Activated CD8-positive, alpha-beta T cell treated with anti-CD3 and anti-CD28 coated beads, Interleukin-2, amount 10 ng/mL, durations not matched to agents 7 days and 5 days (primary cell): ENCODE data around the gene FZD10. TPM values are rescaled to one million over a fixed set of nuclear protein-coding genes. Genes with fewer than 3 reads are reported as not detected.

ENCODE experiments used
- ATAC-seq: fragments of 150-1000 bp; cut with Tn5 transposase; one replicate; pipeline ENCODE4 v1.10.0; 2021; ENCODE audit warnings: moderate library complexity
- CTCF ChIA-PET: fragments of 350-600 bp; sonication (Branson Sonifier 250); formaldehyde crosslinking; loops from one replicate; lab custom pipeline; 2021; ENCODE audit warnings: antibody characterized with exemption; lab: Charles Lee
- POLR2A ChIA-PET: fragments of 350-600 bp; sonication (Branson Sonifier 250); formaldehyde crosslinking; loops from one replicate; lab custom pipeline; 2021; ENCODE audit warnings: antibody characterized with exemption; lab: Charles Lee
- DNase-seq: peaks from one replicate; pipeline ENCODE4 v3.0.0-alpha.2; 2020
- H3K27ac Mint-ChIP-seq: one replicate; pipeline ENCODE4 v1.8.0; 2021; ENCODE audit warnings: mild to moderate bottlenecking, mixed read lengths
- H3K27me3 Mint-ChIP-seq: one replicate; pipeline ENCODE4 v1.8.0; 2021; ENCODE audit warnings: low read depth, mixed read lengths
- H3K36me3 Mint-ChIP-seq: one replicate; pipeline ENCODE4 v1.8.0; 2021; ENCODE audit warnings: low read depth, mixed read lengths
- H3K4me1 Mint-ChIP-seq: one replicate; pipeline ENCODE4 v1.8.0; 2021; ENCODE audit warnings: low read depth, mixed read lengths
- H3K4me3 Mint-ChIP-seq: one replicate; pipeline ENCODE4 v1.8.0; 2021; ENCODE audit warnings: mild to moderate bottlenecking, mixed read lengths
- H3K9me3 Mint-ChIP-seq: one replicate; pipeline ENCODE4 v1.8.0; 2022; ENCODE audit warnings: mixed read lengths; ENCODE audit not compliant: insufficient read depth
- total RNA-seq, 2 experiments: library from RNA; stranded (reverse); gene quantifications; one replicate each; pipeline ENCODE4 v1.2.3, GENCODE V29; 2021

The FZD10 gene
- total RNA-seq, 2 experiments from 2014 or later, result not detected

DNA sequence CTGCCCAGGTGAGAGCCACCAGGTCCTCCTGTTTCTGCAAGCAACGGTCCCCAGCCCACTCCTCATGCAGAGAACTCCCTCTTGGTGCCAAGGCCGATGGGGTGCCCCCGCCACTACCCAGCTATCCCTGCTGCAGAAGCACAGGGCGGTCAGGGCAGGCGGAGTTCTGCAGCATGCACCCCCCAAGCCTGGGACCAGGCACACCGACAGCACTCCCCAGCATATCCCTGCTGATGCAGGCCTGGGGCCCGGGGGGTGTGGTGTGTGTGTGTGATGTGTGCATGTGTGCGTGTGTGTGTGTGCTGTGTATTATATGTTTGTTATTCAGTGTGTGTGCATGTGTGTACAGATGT is 27.7 kb upstream of the FZD10 start:
- ChIA-PET CTCF (no interaction called here), POLR2A (no interaction called here)
- Mint-ChIP-seq H3K4me3 (no peak overlapping the region), H3K9me3 (no peaks in the 10 kb centered on the region), H3K36me3 (no peaks in the 10 kb centered on the region), H3K27ac (no peak overlapping the region), H3K4me1 (no peaks in the 10 kb centered on the region), H3K27me3 (no peaks in the 10 kb centered on the region)
- no peak for ATAC-seq
- DNase-seq, result no peak

DNA sequence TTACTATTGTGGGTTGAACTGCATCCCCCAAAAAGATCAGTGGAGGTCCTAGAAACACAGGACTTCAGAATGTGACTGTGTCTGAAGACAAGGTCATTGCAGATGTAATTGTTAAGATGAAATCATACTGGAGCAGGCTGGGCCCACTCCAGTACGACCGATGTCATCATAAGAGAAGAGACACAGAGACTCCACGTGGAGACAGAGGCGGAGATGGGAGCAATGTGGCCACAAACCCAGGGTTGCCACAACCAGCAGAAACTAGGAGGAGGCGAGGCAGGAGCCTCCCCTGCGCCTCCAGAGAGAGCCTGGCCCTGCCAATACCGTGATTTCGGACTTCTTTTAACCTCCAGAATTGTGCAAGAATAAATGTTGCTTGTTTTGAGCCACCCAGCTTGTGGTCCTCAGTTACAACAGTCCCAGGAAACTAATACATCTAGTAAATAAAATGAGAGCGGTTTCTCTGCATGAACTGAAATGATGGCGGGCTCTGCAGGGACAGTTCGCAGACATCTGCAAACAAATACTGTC is 25.7 kb upstream of the FZD10 start:
- ATAC-seq (no peak), DNase-seq (no peak)
- no peaks in the 10 kb centered on the region for H3K4me1 Mint-ChIP-seq
- POLR2A ChIA-PET, result interaction anchor here (0.6 kb wide), 1 partner anchor 307 kb away, joined by 3 read pairs; no protein-coding TSS in a partner anchor
- H3K27me3 Mint-ChIP-seq, result no peaks in the 10 kb centered on the region
- H3K4me3 Mint-ChIP-seq, result no peak overlapping the region
- CTCF ChIA-PET, result no interaction called here
- H3K27ac Mint-ChIP-seq, result no peak overlapping the region
- H3K9me3 Mint-ChIP-seq, result no peaks in the 10 kb centered on the region
- H3K36me3 Mint-ChIP-seq, result no peaks in the 10 kb centered on the region

DNA sequence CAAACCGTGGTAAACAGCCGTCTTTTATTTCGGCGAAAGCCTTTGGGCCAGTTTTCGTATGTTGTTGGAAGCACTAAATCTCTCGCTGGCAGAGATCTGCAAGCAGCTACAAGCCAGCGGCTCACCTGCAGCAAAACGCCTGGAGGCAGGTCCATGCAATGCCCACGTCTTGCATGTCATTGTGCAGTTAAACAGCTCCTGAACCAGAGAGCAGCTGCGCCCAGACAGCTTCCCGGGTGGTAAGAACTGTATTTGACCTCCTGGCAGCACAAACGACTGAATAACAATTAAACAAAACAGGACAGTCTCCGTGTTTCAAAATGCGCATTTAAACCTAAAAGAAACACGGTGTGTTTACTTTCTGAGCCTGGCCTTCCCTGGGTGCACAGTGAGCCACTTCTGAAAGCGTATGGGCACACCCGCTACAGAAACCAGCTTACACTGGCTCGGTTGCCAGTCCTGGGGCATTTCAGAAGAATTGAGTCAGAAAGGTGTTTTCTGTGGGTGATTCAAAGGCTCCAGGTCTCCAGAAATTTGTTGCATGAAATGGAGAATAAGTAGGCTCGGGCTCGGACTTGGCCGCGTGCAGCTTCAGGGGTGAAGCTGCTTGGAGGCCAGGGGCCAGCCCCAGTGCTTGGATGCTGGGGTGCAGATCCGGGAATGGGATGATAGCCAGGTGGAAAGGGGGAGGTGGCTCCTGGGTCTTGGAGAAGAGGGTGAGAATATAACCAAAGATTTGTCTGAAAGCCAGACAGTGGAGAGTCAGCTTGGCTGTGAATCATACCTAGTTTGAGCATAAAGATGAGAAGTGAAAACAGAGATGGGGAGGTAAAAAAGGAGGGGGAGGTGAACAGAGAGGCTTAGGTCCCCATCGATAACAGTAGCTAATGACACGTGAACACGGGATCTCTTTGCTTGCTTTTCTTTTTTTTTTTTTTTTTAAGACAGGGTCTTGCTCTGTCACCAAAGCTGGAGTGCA is 24.9 kb upstream of the FZD10 start:
- ChIA-PET POLR2A (interaction anchor here (0.6 kb wide), 1 partner anchor 308 kb away, joined by 3 read pairs; no protein-coding TSS in a partner anchor), CTCF (no interaction called here)
- Mint-ChIP-seq H3K4me3 (no peak overlapping the region), H3K9me3 (no peaks in the 10 kb centered on the region), H3K27ac (no peak overlapping the region), H3K27me3 (no peaks in the 10 kb centered on the region), H3K36me3 (no peaks in the 10 kb centered on the region), H3K4me1 (no peaks in the 10 kb centered on the region)
- ATAC-seq (no peak), DNase-seq (no peak)

DNA sequence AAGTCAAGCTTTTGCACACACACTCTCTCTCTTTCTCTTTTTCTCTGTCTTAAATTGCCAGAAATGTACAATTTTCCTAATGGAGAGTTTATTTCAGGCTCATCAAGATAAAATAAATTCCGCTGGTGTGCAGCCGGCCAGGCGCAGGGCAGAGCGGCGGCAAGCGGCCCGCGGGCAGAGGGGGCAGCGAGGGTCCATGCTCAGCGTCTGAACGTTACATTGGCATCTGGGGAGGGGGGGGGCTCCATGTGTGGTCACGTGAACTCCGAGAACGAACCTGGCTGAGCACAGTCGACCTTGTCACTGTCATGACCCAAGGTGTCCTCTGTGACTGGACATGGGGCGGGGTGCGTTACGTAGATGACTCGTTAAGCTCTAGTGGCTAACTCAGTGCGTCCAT is 23.8 kb upstream of the FZD10 start:
- POLR2A ChIA-PET, result no interaction called here
- no peak overlapping the region for H3K27ac Mint-ChIP-seq
- no peaks in the 10 kb centered on the region for H3K9me3 Mint-ChIP-seq
- CTCF ChIA-PET, result no interaction called here
- ATAC-seq (no peak), DNase-seq (no peak)
- no peaks in the 10 kb centered on the region for H3K27me3 Mint-ChIP-seq
- H3K36me3 Mint-ChIP-seq, result no peaks in the 10 kb centered on the region
- no peaks in the 10 kb centered on the region for H3K4me1 Mint-ChIP-seq
- no peak overlapping the region for H3K4me3 Mint-ChIP-seq

DNA sequence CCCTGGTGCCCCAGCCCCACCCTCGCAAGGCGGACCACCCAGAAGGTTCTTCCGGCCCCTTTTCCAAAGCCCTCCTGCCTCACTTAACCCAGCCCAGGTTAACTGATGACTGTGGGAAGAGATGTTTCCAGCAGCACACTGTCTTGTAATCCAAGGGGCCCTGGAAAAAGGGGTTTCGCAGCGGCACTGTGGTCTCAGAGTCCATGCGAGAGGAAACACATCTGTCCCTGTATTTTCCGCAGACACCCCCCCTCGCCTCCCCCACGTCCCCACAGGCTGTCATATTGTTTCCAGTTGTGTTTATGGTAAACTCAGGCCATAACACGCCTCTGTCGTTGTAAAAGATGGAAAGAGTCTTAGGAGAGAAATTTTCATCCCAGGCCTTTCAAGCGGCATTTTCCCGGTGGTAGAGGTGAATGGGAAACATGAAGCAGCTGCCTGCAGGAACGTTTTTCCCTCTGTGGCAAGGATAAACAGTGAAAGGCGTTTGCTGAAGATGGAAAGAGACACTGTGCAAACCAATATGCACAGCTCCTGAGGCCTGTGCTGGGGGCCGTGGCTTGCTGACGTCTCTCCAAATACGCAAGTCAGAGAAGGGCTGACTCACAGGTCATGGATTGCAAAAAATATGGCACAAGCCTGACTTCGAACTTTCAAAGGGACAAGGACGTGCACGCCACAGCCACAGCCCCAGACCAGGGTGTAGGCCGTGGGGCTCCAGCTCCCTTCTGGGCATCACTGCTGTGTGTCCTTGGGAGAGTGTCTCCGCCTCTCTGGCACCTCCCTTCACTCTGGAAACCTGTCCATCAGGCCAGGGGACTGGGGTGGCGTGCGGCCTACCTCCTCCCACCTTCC is 22.5 kb upstream of the FZD10 start:
- POLR2A ChIA-PET, result no interaction called here
- H3K4me1 Mint-ChIP-seq, result no peaks in the 10 kb centered on the region
- H3K4me3 Mint-ChIP-seq, result no peak overlapping the region
- H3K27me3 Mint-ChIP-seq, result no peaks in the 10 kb centered on the region
- H3K27ac Mint-ChIP-seq, result no peak overlapping the region
- DNase-seq (no peak), ATAC-seq (no peak)
- H3K9me3 Mint-ChIP-seq, result no peaks in the 10 kb centered on the region
- no peaks in the 10 kb centered on the region for H3K36me3 Mint-ChIP-seq
- CTCF ChIA-PET, result no interaction called here

DNA sequence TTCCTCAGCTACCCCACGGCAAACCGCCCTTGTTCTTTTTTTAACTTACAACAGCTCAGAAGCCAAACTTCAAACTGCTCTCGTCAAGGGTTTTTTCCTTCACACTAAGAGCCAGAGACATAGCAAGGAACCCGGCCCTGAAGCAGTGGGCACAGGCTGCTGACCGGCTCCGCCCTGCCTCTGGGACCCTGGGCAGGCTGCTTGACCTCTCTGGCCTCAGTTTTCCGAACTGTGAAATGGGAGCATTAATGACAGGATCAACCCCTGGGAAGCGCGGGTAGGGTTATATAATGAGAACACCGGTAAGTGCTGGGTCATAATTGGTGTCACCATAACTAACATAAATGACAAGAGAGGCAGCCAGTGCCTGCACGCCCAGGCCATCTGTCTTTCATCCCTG is 21.2 kb upstream of the FZD10 start:
- DNase-seq (no peak), ATAC-seq (no peak)
- H3K27me3 Mint-ChIP-seq, result no peaks in the 10 kb centered on the region
- no peaks in the 10 kb centered on the region for H3K36me3 Mint-ChIP-seq
- no peaks in the 10 kb centered on the region for H3K4me1 Mint-ChIP-seq
- ChIA-PET POLR2A (no interaction called here), CTCF (no interaction called here)
- H3K27ac Mint-ChIP-seq, result no peak overlapping the region
- no peak overlapping the region for H3K4me3 Mint-ChIP-seq
- no peaks in the 10 kb centered on the region for H3K9me3 Mint-ChIP-seq

DNA sequence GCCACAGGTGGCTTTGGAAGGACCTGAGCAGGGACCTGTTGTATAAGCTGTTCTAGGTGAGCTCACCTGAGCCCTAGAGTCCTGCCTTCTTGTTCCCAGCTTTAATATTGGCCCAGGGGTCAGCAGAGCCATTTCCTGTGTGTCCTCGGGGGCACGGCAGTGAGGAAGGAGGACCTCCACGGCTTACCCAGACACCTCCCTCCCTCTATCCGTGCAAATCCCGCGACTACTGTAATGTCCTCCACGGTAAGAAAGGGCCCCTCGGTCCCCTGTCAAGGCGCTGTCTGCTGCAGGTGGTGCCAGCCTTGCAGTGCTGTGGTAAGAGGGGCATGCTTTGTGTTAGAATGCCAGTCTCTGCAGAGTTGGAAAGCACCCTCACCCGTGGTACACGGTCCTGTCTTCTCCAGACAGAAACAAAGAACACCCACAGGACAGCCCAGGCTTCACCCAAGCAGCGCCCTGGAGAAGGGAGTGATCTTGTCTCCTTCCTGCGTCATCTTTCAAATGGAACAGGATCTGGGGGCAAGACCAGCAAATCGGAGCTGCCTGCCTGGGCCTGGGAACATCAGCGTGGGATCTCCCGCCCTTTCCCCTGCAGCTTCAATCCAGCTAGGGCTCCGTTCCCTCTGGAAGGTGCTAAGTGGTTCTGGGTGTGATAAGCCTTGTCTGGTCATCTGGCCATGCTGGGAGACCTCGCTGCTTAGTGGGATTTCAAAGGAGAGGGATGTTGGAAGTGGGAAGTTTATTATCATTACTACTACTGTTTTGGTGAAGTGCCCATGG is 20.2 kb upstream of the FZD10 start:
- DNase-seq, result no peak
- no peak for ATAC-seq
- H3K4me3 Mint-ChIP-seq, result no peak overlapping the region
- H3K36me3 Mint-ChIP-seq, result no peaks in the 10 kb centered on the region
- no peaks in the 10 kb centered on the region for H3K4me1 Mint-ChIP-seq
- no peaks in the 10 kb centered on the region for H3K27me3 Mint-ChIP-seq
- ChIA-PET POLR2A (no interaction called here), CTCF (no interaction called here)
- no peak overlapping the region for H3K27ac Mint-ChIP-seq
- no peaks in the 10 kb centered on the region for H3K9me3 Mint-ChIP-seq

DNA sequence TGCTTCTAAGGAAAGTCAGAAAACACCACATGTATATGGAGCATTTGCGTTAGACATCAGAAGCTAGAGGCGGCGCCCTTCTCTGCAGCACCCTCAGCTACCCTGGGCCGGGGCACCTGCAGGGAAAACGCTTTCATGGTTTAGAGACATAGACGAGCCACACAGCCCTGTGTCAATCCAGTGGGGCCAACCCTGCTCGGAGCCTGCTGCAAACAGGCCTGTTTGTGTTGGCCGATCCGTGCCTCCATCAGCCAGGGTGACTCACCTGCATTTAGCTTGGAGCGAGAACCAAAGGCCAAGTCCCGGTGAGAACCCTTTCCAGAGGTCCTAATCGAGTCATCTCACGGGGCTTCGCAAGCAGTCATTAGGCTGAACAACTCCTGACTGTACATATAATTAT is 19.5 kb upstream of the FZD10 start:
- no peaks in the 10 kb centered on the region for H3K9me3 Mint-ChIP-seq
- ChIA-PET POLR2A (no interaction called here), CTCF (no interaction called here)
- no peaks in the 10 kb centered on the region for H3K27me3 Mint-ChIP-seq
- ATAC-seq (no peak), DNase-seq (no peak)
- no peaks in the 10 kb centered on the region for H3K36me3 Mint-ChIP-seq
- no peaks in the 10 kb centered on the region for H3K4me1 Mint-ChIP-seq
- H3K4me3 Mint-ChIP-seq, result no peak overlapping the region
- no peak overlapping the region for H3K27ac Mint-ChIP-seq

DNA sequence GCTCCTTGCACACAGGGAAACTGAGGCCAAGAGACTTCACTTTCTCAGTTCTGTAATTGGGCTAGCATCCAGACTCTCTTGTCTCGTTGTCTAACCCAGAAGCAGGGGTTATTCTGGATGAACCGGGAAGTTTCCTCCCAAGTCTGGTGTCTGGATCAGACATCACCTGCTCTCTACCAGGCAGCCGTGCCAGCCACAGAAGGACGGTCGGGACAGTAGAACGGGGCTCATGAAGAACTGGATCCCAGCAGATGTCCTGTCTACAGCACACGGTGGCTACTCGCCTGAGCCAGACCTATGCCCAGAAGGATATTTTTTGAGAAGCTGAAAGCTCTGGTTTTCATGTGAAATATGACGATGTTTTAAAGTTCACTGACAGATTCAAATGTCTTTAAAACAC is 19.1 kb upstream of the FZD10 start:
- no peaks in the 10 kb centered on the region for H3K36me3 Mint-ChIP-seq
- H3K27ac Mint-ChIP-seq, result no peak overlapping the region
- ChIA-PET POLR2A (no interaction called here), CTCF (no interaction called here)
- H3K9me3 Mint-ChIP-seq, result no peaks in the 10 kb centered on the region
- DNase-seq (no peak), ATAC-seq (no peak)
- H3K4me1 Mint-ChIP-seq, result no peaks in the 10 kb centered on the region
- H3K27me3 Mint-ChIP-seq, result no peaks in the 10 kb centered on the region
- no peak overlapping the region for H3K4me3 Mint-ChIP-seq

DNA sequence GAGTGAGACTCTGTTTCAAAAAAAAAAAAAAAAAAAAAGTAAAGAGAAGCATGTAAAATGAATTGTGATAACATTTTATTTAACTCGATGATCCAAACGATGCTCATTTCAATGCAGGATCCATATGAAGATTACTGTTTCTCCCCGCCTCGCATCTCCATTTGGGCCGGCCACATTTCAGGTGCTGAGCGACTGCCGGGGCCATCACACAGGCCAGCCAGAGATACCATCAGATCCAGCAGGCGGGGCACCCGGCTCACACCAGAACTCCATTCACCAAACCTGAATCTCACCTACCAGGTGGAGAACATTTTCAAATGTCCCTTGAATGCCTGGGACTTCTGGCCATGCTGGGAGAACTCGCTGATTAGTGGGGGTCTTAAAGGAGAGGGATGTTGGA is 18.0 kb upstream of the FZD10 start:
- DNase-seq, result no peak
- POLR2A ChIA-PET, result no interaction called here
- ATAC-seq, result no peak

DNA sequence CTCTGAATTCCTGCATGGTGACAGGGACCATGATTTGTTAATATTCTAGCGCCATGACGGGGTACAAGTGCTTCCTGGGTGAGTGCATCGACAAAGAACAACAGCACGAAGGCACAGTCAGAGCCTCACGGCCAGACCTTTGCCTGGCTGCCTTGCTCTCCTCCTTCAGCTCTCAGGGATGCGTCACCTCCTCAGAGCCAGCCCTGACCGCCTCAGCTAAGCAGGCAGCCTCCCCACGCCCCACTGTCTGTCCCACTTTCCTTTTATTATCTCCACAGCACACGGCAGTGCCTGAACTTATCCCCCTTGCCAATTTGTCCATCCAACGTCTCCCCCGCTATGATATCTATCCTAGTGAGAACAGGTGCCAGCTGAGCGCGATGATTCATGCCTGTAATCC is 16.5 kb upstream of the FZD10 start:
- DNase-seq, result no peak
- CTCF ChIA-PET, result no interaction called here
- Mint-ChIP-seq H3K9me3 (no peaks in the 10 kb centered on the region), H3K36me3 (no peaks in the 10 kb centered on the region), H3K27me3 (no peaks in the 10 kb centered on the region), H3K4me1 (no peaks in the 10 kb centered on the region), H3K4me3 (no peak overlapping the region), H3K27ac (no peak overlapping the region)
- no peak for ATAC-seq
- POLR2A ChIA-PET, result no interaction called here

More for the DNA sequence above, 18.0 kb upstream of the FZD10 start:
- no peak overlapping the region for H3K27ac Mint-ChIP-seq
- no peaks in the 10 kb centered on the region for H3K9me3 Mint-ChIP-seq
- no peaks in the 10 kb centered on the region for H3K27me3 Mint-ChIP-seq
- CTCF ChIA-PET, result no interaction called here
- no peak overlapping the region for H3K4me3 Mint-ChIP-seq
- no peaks in the 10 kb centered on the region for H3K4me1 Mint-ChIP-seq
- H3K36me3 Mint-ChIP-seq, result no peaks in the 10 kb centered on the region
